ENCODE results near the gene C6orf52.
"Not testable (repeated sequence)": the region's sequence is repeated elsewhere in the genome, so short reads cannot be mapped to it uniquely, and the experiment has no call there.

C6orf52 gene

DNA sequence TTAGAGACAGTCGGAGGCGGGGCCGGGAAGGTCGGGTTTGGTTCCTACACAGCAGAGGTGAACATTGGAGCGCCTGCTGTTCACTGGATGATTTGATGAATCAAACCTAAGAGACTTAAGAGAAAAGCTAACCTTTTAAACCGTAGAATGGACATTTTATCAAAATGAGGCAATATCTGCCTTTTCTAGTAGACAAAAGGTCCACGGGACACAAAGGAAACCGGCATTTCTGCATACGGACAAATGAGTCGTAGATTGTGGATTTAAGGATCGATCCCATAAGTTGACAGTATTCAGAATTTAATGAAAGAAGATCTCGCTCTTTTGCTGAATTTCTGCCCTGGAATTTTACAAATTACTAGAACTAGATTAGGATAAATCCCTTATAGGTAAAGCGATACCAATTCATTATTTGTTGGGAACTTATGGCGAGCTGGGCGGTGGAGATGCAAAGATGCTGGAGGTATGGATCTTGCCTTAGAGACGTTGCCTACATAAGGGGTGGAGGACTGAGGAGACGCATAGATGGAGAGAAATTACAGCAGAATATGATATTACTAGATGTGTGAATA lies 756 bp upstream of the C6orf52 start:
- DNase-seq = no peak

DNA sequence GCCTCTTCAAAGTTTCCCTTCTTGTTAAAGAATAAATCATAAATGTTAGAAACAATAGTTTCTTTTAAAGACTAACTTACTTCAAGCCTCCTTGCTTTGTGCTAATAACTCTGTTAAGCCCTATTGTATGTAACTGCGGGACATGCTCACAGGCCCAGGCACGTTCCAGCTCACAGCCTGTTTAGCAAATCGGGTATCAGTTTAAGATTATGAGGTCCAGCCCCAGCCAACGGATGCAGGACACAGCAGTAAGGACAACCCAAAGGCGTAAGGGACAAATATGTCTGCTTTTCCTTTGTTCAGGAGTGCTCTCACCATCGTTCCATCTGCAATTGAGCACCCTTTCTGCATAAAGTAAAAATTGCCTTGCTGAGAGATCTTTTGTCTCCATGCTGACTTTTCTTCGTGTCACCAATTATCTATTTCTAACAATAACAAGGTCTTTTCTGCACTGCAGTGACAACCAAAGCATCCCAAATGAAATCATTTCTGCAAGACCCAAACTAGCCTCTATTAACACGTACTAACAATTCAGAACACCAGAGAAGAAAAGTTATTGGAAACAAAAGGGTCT lies 1.4 kb downstream of the C6orf52 start:
- DNase-seq = no peak

DNA sequence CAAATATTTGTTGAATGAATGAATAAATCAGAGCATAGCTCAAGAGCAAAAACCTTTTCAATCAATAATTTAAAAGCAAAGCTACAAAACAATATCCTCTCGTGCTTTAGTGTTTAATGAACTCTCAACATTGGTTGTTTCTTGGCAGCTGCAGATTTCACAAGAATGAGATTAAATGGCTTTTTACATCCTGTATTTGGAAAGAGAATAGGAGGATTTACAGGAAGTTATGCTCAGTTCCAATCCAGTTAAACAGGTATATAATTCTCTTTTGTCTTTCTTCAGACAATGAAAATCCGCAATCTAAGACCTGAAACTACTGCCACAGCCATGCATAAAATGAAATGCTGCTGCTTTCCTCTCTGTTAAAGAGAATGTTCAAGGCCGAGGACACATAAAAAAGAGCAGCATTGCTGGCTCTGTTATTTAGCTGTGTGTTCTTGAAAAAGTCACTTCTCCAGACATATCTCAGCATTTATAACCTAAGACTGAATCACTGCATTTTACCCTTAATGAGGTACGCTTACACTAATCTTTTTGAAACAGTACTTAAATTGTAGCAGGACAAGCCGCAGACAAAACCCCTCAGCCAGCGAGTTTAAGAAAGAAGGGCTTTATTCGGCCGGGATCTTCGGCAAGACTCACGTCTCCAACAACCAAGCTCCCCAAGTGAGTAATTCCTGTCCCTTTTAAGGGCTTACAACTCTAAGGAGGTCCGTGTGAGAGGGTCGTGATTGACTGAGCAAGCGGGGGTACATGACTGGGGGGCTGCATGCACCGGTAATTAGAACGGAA lies 3.6 kb downstream of the C6orf52 start:
- DNase-seq = no peak

DNA sequence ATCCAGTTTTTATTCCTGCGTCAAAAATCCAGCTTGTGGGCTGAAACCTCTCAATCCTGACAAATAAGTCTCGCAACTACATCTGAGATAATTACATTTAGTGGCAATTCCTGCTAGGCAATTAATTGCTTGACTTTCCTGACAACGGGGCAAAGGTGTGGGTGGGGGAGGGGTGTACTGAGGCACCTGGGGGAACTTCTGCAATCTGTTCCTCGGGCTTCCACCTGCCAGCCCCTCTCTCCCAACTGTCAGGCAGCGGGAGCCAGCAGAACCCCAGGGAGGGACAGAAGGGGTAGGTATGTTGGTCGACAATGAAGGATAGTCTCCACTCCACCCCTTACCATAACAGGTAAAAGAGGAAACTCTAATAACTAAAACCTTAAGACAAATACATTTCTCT lies 6.8 kb downstream of the C6orf52 start:
- DNase-seq = no peak

DNA sequence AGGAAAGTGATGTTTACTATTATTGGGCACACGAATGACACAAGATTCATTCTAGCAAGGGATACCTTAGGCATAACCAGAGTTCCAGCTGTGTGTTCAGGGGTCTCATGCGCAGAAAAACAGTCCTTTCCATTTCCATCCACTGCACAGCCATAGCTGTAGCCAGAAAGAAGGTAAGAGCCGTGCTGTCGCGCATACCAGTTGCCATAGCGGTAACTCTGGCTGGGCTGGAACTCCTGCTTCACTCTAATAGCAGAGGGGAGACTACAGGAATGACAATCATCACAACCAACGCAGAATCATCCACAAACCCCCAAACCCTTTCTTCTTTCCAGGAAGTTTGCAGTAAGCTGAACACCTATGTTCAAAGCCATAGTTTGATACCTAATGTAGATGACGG lies 7.5 kb downstream of the C6orf52 start:
- DNase-seq = no peak

DNA sequence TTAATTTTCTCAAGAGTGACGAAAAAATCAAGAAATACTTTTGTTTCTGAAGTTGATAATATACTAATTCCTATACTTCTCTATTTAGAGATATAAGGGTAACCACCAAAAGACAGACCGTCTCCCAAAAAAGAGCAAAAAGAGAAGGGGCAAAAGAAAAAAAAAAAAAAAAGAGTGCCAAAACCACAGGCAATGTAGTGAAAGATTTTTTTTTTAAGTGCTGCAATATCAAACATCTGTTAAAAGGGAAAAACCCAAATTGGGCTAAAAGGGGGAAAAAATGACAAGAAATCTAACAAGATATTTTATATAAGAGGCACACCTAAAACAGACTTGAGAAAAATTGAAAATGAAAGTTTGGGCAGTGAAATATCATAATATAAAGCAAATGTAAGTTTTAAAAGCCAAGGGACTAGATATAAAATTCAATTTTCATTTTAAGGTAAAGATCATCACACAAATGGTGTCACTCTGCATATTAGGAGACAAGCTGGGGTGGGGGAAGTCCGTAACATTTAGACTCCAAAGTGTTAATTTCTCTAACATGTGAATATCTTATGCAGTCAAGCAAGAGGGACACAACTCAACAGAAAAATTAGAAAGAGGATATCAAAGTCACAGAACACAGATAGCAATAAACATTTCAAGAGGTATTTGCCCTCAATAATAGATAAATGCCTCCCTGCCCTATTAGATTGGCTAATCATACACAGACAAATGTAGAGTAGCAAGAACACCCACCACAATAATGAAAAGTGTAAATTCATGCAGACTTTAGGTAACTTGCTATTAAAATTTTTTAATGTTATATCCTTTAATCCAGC lies 9.1 kb downstream of the C6orf52 start:
- no peak for DNase-seq

DNA sequence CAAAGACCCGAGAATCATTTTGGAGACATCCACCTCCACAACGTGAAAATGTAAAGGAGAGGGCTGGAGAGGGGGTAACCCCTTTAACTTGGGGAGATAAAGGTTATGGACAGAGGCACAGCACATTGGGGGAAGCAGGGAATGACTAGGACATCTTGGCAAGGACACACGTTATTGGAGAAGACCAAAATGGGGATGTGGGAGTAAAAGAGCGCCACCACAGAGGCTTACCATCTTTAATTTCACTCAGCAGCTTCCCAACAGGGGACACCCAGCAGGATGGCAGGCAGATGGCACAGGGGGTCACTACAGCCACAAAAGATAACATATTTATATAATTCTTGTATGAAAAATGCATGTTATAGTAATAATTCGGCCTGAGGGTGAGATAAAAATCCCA lies 9.8 kb downstream of the C6orf52 start:
- no peak for DNase-seq

DNA sequence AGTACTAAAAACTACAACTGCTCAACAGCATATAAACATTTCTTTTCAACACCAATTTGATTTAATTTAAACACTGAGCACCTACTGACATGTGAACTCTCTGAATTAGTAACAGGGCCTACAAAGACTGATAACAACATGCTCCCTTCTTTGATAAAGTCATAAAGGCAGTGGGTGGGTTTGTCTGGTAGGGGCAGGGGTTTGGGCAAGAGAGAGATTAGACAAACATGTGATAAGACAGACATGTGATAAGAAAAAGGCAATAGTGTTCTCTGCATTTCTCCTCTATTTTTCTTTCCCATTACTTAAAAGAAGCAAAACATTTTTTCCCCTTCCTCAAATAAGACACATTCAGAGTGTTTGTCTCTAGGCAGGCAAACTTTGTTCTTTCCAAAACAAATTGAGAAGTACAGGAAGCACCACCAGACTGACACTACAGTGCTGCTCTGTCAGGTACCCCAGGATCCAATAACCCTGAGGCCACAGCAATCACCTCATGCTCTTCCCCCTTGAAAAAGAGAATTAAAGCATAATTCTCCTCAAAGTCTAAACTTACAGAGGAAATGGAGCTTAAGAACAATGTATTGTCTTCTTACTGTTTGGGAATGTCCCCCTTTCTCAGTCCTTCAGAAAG lies 11.9 kb downstream of the C6orf52 start:
- no peak for DNase-seq

DNA sequence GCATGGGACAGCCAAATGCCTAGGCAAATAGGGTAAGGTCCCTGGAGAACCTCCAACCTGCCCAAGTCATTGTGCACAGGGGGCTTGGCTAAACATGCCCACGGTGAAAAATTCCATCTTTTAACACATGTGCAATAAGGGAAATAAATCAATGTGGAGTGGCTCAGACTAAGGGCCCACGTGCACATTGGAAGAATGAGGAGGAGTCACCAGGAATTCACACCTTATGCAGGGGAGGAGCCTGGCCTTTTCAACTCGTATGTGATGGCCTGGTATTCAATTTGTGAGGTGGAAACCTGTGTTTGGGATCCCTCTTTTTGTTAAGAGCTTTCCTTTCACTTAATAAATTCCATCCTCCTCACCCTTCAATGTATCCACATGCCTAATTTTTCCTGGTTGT lies 12.6 kb downstream of the C6orf52 start:
- DNase-seq = no peak

DNA sequence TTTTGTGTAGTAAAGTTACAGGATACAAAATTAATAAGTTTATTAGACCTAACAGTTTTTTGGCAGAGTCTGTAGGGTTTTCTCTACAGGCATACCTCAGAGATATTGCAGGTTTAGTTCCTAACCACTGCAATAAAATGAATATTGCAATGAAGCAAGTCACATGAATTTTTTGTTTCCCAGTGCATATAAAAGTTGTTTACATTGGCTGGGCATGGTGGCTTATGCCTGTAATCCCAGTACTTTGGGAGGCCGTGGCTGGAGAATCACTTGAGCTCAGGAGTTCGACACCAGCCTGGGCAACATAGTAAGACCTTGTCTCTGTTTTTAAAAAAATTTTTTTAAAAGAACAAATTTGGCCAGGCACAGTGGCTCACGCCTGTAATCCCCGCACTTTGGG lies 16.0 kb downstream of the C6orf52 start:
- no peak for DNase-seq

DNA sequence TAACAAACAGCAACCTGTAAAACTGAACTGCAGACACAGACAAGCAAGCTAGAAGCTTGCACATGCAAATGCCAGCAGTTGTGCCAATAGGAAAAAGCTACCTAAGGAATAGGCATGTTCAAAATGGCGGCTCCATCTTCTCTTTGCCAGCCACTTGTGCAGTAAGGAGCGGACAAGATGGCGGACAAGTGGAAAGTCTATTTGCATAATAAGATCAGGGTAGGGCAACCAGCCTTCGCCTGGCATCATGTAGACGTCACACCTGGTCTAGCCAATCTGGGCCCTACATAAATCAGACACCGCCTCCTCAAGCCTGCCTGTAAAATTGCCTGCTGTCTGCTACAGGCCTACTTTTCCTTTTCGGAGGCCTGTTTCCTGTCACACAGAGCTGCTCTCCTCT lies 18.0 kb downstream of the C6orf52 start:
- DNase-seq = no peak

DNA sequence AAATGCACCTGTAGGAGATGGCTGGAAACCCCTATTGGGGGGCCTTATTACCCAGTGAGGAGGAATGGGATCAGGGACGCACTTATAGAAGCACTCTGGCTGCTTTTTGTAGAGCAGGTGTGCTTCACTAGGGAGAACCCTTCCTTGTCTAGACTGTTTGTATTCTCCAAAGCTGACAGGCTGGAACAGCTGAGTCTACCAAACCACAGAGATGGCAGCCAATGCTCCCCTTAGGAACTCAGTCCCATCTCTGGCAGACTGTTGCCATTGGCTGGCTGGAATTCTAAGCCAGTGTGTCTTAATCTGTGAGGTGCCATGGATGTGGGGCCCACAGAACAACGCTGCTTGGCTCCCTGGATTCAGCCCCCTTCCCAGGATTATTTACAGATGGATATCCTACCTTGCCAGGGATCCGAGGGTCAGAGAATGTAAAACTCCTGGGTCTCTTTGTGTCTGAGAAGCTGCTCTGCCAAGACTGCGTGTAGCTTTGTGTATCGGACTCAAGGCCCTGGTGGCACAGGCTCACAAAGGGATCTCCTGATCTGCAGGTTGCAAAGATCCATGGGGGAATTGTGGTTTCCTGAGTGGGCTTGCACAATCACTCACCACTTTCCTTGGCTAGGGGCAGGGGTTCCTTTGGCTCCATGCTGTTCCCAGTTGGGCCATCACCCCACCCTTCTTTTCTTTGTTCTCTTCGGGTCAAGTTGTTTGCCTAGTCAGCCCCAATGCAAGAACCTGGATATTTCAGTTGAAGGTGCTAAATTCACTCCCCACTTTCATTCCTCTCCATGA lies 26.1 kb downstream of the C6orf52 start:
- no peak for DNase-seq

DNA sequence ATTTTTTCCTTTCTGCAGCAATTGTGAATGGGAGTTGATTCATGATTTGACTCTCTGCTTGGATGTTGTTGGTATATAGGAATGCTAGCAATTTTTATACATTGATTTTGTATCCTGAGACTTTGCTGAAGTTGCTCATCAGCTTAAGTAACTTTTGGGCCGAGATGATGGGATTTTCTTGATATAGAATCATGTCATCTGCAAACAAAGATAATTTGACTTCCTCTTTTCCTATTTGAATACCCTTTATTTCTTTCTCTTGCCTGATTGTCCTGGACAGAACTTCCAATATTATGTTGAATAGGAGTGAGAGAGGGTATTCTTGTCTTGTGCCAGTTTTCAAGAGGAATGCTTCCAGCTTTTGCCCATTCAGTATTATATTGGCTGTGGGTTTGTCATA lies 28.8 kb downstream of the C6orf52 start:
- not testable (repeated sequence) for DNase-seq

DNA sequence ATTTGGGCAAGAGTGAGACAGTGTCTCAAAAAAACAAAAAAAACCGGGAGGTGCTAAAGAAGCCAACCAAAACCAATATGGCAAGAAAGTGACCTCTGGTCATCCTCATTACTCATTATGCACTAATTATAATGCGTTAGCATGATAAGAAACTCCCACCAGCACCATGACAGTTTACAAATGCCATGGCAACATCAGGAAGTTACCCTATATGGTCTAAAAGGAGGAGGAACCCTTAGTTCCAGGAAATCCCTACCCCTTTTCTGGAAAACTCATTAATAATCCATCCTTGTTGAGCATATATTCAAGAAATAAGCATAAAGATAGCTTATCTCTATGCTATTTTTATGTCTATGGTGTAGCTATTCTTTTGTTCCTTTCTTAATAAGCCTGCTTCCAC lies 31.7 kb downstream of the C6orf52 start:
- no peak for DNase-seq

DNA sequence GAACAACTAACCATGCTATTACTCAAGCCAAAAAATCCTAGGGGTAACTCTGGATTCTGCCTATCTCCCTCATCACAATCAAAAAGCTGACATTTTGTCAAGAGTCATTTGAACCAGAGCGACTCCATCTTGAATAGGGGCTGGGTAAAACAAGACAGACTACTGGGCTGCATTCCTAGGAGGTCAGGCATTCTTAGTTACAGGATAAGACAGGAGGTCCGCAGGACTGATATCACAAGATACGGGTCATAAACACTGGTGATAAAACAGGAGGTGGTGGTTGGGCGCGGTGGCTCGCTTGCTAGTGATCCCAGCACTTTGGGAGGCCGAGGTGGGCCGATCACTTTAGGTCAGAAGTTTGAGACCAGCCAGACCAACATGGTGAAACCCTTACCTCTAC lies 32.2 kb downstream of the C6orf52 start:
- no peak for DNase-seq

DNA sequence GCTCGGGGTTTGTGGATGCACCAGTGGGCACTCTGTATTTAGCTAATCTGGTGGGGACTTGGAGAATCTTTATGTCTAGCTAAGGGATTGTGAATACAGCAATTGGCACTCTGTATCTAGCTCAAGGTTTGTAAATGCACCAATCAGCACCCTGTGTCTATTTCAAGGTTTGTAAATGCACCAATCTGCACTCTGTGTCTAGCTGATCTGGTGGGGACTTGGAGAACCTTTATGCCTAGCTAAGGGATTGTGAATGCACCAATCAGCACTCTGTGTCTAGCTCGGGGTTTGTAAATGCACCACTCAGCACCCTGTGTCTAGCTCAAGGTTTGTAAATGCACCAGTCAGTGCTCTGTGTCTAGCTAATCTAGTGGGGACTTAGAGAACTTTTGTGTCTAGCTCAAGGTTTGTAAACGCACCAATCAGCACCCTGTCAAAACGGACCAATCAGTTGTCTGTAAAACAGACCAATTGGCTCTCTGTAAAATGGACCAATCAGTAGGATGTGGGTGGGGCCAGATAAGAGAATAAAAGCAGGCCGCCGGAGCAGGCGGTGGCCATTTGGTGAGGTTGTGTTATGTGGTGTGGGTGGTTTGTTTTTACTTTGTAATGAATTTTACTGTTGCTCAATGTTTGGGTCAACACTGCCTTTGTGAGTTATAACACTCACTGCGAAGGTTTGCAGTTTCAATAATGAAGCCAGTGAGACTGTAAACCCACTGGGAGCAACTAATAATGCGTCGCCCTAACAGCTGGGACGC lies 33.8 kb downstream of the C6orf52 start:
- DNase-seq = not testable (repeated sequence)

DNA sequence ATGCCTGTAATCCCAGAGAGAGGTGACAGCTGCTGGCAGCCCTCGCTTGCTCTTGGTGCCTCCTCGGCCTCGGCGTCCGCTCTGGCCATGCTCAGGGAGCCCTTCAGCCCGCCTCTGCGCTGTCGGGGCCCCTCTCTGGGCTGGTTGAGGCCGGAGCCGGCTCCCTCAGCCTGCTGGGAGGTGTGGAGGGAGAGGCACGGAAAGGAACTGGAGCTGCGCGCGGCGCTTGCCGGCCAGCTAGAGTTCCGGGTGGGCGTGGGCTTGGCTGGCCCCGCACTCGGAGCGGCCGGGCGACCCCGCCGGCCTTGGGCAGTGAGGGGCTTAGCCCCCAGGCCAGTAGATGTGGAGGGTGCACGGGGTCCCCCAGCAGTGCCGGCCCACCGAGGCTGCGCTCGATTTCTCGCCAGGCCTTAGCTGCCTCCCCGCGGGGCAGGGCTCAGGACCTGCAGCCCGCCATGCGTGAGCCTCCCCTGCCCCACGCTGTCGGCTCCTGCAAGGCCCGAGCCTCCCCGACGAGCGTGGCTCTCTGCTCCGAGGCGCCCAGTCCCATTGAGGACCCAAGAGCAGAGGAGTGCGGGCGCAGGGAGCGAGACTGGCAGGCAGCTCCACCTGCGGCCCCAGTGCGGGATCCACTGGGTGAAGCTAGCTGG lies 34.6 kb downstream of the C6orf52 start:
- no peak for DNase-seq

DNA sequence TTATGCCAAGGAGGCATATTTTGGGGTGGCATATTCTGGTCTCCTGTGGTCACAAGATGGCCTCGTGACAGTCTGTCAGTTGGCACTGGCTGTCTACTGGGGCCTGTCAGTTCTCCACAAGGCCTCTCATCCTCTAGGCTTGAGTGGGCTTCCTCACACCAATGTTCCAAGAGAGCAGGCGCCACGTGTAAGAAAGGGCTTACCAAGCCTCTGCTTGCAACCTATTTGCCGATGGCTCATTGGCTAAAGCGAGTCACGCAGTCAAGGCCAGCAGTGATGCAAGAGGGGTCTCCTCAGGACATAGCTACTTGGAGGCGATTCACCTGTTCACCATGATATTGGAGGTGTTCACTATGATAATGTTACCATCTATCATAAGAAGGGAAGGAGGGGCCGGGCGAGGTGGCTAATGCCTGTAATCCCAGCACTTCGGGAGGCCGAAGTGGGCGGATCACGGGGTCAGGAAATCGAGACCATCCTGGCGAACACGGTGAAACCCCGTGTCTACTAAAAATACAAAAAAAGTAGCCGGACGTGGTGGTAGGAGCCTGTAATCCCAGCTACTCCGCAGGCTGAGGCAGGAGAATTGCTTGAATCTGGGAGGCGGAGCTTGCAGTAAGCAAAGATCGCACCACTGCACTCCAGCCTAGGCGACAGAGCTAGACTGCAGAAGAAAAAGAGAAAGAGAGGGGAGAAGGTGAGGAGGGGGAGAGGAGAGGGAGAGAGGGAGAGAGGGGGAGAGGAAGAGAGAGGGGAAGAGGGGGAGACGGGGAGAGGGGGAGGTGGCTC lies 35.3 kb downstream of the C6orf52 start:
- no peak for DNase-seq

DNA sequence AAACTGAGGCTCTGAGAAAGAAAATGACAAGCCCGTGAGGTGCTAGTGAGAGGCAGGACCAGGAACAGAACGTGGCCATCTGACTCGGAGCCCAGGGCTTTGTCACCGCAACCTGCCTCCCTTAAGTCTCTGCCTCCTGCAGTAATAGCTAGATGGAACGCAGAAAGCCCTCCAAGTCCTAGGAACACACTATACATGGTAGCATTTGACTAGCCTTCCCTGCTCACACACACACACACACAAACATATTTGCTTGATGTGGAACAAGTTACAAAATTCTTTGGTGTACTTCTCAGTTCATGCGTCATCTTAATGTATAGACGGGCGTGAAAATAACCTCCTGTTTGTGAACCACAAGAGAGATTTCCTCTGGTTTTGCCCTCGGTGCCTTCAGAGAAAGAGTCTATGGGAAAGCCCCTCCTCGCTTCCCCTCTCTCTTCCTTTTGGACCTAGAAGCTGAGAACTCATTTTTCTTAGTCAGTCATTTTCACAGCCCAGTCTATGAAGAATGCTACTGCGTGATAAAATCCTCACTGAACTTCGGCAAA lies 38.8 kb downstream of the C6orf52 start:
- peak; percentile 33 for DNase-seq

DNA sequence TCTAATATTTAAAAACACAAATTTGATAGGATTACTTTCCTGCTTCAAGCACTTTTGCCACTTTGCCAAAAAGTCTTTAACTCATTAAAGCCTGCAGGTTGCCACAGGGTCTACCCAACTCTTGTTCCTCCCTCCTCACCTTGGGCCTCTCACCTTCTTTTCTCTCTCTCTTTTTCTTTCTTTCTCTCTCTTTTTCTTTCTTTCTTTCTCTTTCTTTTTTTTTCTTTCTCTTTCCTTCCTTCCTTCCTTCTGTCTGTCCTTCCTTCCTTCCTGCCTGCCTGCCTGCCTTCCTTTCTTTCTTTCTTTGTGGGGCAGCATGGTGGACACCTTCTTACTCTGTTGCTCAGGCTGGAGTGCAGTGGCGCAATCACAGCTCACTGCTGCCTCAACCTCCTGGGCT lies 50.2 kb downstream of the C6orf52 start:
- DNase-seq = no peak
